A673 (cell line): Measurements from ENCODE around the gene HESX1. TPM values are rescaled to one million over a fixed set of nuclear protein-coding genes. Genes with fewer than 3 reads are reported as not detected.

Experiments used
- BruUV-seq: library from RNA; stranded (reverse); fragments of 400-500 nt; replicated peaks from 2 replicates; lab custom pipeline; 2021; lab: Mats Ljungman, UMichigan
- CTCF ChIA-PET: fragments of 300-600 bp; sonication (Branson Sonifier 250); formaldehyde crosslinking; loops from one replicate; lab custom pipeline; 2022; ENCODE audit warnings: antibody characterized with exemption; lab: Charles Lee
- POLR2A ChIA-PET: fragments of 300-600 bp; sonication (Branson Sonifier 250); formaldehyde crosslinking; loops from one replicate; lab custom pipeline; 2022; ENCODE audit warnings: antibody characterized with exemption; ENCODE audit not compliant: low non-redundant PET; lab: Charles Lee
- DNase-seq: peaks from one replicate; pipeline ENCODE4 v3.0.0-alpha.2; 2015; ENCODE audit warnings: low spot score
- H3K27ac ChIP-seq: fragments of 200-600 bp; sonication (generic); 2 replicates; pipeline ENCODE4 v1.5.1; 2016; ENCODE audit warnings: mixed run types, low read depth, mild to moderate bottlenecking, mixed read lengths, antibody characterized with exemption, low read length; ENCODE audit not compliant: poor library complexity, severe bottlenecking
- H3K27me3 ChIP-seq: fragments of 200-600 bp; sonication (generic); replicated peaks from 2 replicates; pipeline ENCODE4 v1.6.1; 2017; ENCODE audit warnings: mixed run types, low read depth, mild to moderate bottlenecking, mixed read lengths, antibody characterized with exemption, low read length; ENCODE audit not compliant: insufficient read depth, poor library complexity
- H3K36me3 ChIP-seq: fragments of 200-600 bp; sonication (generic); 2 replicates; pipeline ENCODE4 v1.6.1; 2016; ENCODE audit warnings: mixed run types, mild to moderate bottlenecking, mixed read lengths, antibody characterized with exemption, low read length; ENCODE audit not compliant: insufficient read depth, poor library complexity, severe bottlenecking
- H3K4me1 ChIP-seq: fragments of 200-600 bp; sonication (generic); 2 replicates; pipeline ENCODE4 v1.6.1; 2017; ENCODE audit warnings: mixed run types, mild to moderate bottlenecking, mixed read lengths, antibody characterized with exemption, low read length; ENCODE audit not compliant: insufficient read depth, poor library complexity, severe bottlenecking
- H3K4me3 ChIP-seq: fragments of 200-600 bp; sonication (generic); 2 replicates; pipeline ENCODE4 v1.5.1; 2016; ENCODE audit warnings: low read depth, mixed run types, mild to moderate bottlenecking, mixed read lengths, low read length; ENCODE audit not compliant: poor library complexity, severe bottlenecking
- H3K9me3 ChIP-seq: fragments of 200-600 bp; sonication (generic); 2 replicates; pipeline ENCODE4 v1.6.1; 2016; ENCODE audit warnings: mixed run types, low read depth, mild to moderate bottlenecking, mixed read lengths, antibody characterized with exemption, low read length; ENCODE audit not compliant: poor library complexity, severe bottlenecking
- EZH2 ChIP-seq: fragments of 200-600 bp; sonication (generic); IDR thresholded peaks from 2 replicates; pipeline ENCODE4 v1.6.1; 2017; ENCODE audit warnings: borderline replicate concordance, low read depth, mild to moderate bottlenecking, mixed read lengths, antibody characterized with exemption, low read length; ENCODE audit not compliant: poor library complexity, severe bottlenecking
- intact Hi-C: fragments of 100-400 bp; cut with micrococcal nuclease; formaldehyde crosslinking; loops from one replicate; pipeline ENCODE4 v1.10.0; 2022; ENCODE audit not compliant: unreplicated experiment
- total RNA-seq: library from RNA; stranded (reverse); gene quantifications from 2 replicates; pipeline ENCODE4 v1.2.3, GENCODE V29; 2021
- TF ChIP-seq, protein P1 (sequence below): fragments of 300-800, 200-600 bp; sonication (generic); conservative IDR thresholded peaks from 2 replicates; pipeline ENCODE4 v1.5.1; 2017; ENCODE audit warnings: low read depth, mild to moderate bottlenecking, antibody characterized with exemption, low read length, moderate library complexity, mixed read lengths

Gene HESX1
- total RNA-seq, 1 experiment from 2014 or later: not detected

DNA sequence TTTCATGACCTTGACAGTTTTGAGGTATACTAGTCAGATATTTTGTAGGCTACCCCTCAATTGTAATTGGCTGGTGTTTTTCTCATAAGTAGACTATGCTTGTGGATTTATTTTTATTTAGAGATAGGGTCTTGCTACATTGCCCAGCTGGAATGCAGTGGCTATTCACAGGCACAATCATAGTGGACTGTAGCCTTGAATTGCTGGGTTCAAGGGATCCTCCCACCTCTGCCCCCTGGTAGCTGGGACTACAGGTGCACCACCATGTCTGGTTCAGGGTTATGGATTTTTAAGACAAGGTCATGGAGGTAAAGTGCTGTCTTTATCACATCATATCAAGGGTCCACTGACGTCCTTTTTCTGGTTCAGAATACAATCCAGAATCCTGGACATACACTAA, 23.7 kb downstream of the HESX1 start:
- no peaks in the 10 kb centered on the region for H3K9me3 ChIP-seq
- POLR2A ChIA-PET: no interaction called here
- BruUV-seq: no TSS peak
- H3K36me3 ChIP-seq: no peaks in the 10 kb centered on the region
- intact Hi-C loops: no loop called here
- no peak overlapping the region for H3K4me3 ChIP-seq
- no peak overlapping the region for H3K27ac ChIP-seq
- DNase-seq: no peak
- H3K4me1 ChIP-seq: no peaks in the 10 kb centered on the region
- CTCF ChIA-PET: no interaction called here
- no peaks in the 10 kb centered on the region for H3K27me3 ChIP-seq
- TF ChIP-seq, protein P1, sequence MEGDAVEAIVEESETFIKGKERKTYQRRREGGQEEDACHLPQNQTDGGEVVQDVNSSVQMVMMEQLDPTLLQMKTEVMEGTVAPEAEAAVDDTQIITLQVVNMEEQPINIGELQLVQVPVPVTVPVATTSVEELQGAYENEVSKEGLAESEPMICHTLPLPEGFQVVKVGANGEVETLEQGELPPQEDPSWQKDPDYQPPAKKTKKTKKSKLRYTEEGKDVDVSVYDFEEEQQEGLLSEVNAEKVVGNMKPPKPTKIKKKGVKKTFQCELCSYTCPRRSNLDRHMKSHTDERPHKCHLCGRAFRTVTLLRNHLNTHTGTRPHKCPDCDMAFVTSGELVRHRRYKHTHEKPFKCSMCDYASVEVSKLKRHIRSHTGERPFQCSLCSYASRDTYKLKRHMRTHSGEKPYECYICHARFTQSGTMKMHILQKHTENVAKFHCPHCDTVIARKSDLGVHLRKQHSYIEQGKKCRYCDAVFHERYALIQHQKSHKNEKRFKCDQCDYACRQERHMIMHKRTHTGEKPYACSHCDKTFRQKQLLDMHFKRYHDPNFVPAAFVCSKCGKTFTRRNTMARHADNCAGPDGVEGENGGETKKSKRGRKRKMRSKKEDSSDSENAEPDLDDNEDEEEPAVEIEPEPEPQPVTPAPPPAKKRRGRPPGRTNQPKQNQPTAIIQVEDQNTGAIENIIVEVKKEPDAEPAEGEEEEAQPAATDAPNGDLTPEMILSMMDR: no peak
- no peak for TF ChIP-seq EZH2

DNA sequence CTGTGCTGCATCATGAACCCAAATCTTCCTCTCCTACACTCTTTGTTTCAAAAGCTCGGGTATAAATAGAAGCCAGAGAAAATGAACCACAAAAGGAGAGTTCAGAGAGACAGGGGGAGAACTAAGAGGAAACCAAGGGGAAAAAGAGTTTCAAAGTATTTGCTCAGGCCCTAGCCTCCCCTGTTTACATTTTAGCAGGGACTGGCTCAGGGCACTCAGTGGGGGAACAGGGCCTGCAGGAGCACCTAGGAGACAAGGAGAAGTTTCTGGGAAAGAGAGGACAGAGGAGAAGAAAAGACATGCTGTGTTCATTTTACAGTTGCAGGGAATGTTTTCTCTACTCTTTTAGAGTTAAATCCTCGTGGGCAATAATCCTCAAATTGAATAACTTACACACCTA, 26.1 kb downstream of the HESX1 start:
- no TSS peak for BruUV-seq
- POLR2A ChIA-PET: no interaction called here
- no peak for DNase-seq
- Histone ChIP-seq H3K4me3 (no peak overlapping the region), H3K27me3 (no peaks in the 10 kb centered on the region), H3K4me1 (no peaks in the 10 kb centered on the region), H3K27ac (no peak overlapping the region), H3K9me3 (no peaks in the 10 kb centered on the region), H3K36me3 (no peaks in the 10 kb centered on the region)
- CTCF ChIA-PET: no interaction called here
- TF ChIP-seq EZH2: no peak
- TF ChIP-seq, protein P1: no peak
- intact Hi-C loops: no loop called here

DNA sequence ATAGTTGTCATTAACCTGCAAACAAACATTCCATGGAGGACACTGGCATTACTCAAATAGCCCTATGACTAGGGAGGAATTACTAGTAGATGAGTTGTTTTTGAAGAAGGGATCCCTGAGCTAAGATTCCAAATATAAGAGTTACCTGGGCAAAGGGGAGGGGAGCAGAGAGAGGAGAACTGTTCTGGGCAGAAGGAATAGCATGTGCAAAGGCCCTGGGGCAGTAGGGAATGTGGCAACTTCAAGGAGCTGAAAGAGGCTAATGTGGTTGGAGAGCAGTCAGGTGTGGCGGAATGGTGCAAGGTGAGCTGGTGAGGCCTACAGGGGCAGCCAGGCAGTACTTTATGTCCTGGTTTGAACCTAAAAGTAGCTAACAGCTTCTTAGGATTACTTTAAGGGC, 28.8 kb downstream of the HESX1 start:
- no TSS peak for BruUV-seq
- Histone ChIP-seq H3K9me3 (no peaks in the 10 kb centered on the region), H3K27me3 (no peaks in the 10 kb centered on the region), H3K36me3 (no peaks in the 10 kb centered on the region), H3K4me3 (no peak overlapping the region), H3K4me1 (no peaks in the 10 kb centered on the region), H3K27ac (no peak overlapping the region)
- no peak for TF ChIP-seq EZH2
- no peak for DNase-seq
- intact Hi-C loops: no loop called here
- ChIA-PET POLR2A (no interaction called here), CTCF (no interaction called here)

DNA sequence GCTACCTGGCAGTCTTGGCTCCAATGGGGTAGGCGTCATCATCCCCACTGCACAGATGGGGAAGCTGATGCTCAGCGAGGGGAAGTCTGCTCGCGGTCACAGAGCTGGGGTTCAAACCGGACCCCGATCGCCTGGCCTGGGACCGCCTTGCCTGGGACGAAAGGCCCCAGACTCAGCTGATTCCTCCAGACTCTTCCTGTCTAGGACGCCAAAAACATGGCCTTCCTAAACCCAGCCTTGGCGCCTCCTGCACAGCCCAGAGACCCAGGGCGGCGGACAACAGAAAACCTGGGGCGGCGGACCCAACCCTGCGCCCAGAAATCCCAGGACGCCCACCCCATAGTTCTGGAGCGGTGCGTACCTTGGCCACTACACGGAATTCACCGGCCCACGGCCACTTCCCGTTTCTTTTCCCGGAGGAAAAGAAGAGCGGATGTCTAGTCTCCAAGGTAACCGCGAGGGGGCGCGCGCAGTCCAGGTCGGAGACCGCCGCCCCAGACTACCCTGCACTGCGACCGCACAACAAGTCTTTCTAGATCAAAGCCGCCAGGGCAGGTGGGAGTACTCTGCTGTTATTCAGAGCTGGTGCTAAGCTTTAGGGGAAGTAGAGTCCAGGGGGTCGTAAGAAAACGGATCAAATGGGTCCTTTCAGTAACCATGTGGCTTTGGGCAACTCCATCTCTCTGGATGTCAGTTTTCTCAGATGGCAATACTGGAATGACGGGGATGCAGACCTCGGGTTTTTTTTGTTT, 29.7 kb downstream of the HESX1 start:
- H3K9me3 ChIP-seq: no peaks in the 10 kb centered on the region
- ChIA-PET POLR2A (no interaction called here), CTCF (no interaction called here)
- peak; percentile 54 for DNase-seq
- intact Hi-C loops: loop anchor here (5.0 kb wide), 1 partner anchor 52 kb away; no protein-coding TSS in a partner anchor
- H3K36me3 ChIP-seq: no peaks in the 10 kb centered on the region
- H3K4me3 ChIP-seq: peak overlapping the region; percentile 19
- no peak overlapping the region for H3K27ac ChIP-seq
- no peaks in the 10 kb centered on the region for H3K27me3 ChIP-seq
- BruUV-seq: no TSS peak
- H3K4me1 ChIP-seq: no peaks in the 10 kb centered on the region
- TF ChIP-seq, protein P1: peak; percentile 79
- TF ChIP-seq EZH2: no peak
